NCI-H748 (cell line): ENCODE results near the gene ARHGAP15.
"Not testable (repeated sequence)": the region's sequence is repeated elsewhere in the genome, so short reads cannot be mapped to it uniquely, and the experiment has no call there.

Experiments
- DNase-seq: peaks from one replicate; lab custom pipeline; 2025; ENCODE audit not compliant: unreplicated experiment; lab: John Stamatoyannopoulos, UW

ARHGAP15 gene

DNA sequence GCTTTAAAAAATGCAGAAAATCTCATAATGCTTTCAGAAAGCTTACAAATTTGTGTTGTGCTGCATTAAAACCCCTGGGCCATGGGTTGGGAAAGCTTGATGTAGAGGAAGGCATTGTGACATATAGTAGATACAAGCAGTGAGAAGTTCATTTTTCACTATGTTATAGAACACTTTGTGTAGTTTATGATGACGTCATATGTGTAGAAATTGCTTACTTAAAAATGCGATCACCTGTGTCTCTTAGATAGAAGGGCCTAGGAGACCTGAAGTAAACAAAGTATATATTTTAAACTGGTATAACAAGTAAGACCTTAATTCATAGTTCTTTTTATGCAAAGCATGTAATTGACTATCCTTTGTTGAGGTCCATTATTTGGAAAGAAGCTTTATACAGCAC is 393.5 kb downstream of the ARHGAP15 start:
- DNase-seq: no peak

DNA sequence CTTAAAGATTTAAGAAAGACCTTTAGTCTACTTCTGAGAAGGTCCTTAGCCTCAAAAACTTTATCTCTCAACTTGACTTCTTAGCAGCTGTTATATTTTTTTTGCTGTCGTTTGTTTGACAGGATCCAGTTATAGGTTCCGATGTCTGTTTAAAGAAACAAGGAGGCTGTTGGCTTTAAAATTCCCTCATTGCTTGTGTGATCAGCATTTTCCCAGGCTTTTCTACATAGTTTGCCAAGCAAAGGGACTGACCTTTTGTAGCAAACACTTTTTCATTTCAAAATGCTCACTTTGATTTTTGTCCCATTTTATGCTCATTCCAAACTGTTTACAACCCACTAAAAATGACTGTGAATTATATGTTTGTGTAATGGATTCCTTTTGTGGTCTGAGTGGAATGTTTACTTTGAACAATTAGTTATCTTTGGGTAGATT is 394.9 kb downstream of the ARHGAP15 start:
- no peak for DNase-seq

DNA sequence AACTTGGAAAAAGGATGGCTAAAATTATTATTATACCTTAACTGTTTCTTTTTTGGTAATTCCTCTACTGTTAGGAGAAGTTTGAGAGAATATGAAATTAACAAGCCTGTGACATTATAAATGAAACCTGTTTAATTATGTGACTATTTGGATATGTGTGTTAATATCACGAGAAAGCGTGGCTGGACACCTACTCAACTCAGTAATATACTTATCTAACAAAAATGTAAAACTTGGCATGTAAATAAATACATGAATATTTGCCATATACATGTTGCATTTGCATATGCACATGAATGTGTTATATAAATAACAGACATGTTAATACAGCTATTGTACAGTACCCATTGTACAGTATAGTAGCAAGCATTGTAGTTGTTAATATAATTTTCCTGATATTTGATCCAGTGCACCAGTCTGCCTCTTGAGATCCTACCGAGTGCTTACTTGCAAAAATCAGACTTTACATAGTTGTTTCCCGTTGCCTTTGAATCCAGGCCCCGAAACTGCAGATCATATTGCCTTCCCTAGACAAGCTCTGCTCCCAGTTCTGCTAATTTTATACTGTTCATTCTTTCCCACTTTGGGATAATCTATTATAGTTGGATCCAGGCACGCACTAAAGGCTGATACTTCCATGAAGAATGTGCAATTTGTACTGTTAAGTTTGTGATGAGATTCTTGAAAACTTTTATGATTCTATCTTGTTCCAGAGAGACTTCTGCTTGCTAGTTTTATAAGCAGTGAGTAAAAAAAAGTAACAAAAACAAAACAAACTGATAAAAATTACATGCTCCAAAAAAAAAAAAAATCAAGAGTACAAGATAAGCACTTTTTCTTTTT is 395.6 kb downstream of the ARHGAP15 start:
- no peak for DNase-seq

DNA sequence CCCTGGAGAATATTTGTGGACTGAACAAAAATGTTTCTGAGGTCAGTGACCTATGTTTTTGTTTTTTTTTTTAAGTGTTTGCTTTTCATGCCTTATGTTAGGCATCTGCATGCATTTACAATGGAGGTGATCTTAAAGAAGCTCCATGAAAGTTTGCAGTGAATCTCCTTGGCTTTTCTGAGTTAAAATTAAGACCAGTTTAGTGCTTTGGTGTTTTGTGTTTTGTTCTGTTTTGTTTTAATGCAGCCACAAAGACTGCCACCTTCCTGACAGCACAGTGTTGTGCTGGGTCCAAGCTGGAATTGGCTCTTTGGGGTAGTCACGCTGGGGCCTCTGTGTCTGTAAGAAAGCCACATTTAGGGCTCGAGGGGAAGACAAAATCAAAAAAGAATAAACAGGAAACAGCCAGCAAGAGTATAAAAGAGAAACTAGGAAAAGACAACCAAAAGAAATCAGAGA is 396.2 kb downstream of the ARHGAP15 start:
- DNase-seq: no peak

DNA sequence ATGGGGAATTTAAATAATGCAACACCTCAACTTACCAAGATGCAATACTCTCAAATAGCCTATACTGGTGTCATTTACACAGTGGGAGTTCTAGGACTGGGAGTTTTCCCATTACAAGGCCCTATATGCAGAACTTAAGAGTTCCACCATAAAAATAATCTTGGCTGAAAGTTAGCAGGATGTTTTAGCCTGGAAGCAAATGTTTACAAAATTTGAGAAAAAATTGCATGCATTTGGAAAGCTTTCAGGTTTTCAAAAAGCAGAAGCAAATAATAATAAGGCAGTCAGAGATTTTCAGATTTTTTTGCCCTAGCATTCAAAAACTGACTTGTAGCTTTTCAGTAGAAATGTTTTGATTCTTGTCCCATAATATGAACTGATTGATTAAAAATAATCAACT is 397.3 kb downstream of the ARHGAP15 start:
- DNase-seq: no peak

DNA sequence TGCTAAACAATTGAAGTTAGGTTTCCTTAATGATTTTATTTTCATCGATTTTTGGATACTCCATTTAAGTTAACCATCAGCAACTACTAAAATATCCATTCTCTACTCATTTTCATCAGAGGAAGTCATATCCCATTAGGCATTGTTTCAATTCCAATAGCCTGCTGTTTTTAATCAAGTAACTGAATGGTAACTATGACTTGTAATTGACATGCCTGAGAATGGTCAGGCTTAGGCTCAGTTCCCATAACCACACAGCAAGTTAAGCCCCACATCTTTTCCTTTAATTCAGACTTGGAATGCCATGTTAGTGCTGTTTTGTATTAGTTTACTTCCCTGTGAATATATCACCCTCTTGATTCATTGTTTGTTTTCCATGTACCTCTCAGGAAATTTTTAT is 398.8 kb downstream of the ARHGAP15 start:
- no peak for DNase-seq

DNA sequence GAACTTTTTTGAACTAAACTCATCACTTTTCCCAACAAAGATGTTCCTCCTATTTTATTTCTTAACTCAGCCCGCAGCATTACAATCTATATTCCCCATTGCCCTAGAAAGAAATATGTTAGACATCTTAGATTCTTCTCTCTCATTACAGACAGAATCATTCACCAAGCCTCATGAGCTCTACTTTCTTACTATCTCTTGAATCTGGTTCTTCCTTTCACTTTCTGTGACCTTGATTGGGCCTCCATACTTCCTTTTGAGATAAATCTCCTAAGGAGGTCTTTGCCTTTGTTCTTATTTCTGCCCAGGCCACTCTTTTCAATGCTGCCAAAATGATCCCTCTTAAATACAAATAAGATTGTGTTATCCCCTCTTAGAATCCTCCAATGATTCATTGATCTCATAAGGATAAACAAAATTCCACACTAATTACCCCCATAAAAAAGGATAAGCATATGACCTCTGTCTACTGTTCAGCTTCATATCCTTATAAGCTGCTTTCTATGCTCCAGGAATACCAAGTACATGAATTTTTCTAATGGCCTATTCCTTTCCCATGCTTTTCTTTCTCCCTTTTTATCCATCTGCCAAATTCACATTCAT is 400.0 kb downstream of the ARHGAP15 start:
- DNase-seq: no peak

DNA sequence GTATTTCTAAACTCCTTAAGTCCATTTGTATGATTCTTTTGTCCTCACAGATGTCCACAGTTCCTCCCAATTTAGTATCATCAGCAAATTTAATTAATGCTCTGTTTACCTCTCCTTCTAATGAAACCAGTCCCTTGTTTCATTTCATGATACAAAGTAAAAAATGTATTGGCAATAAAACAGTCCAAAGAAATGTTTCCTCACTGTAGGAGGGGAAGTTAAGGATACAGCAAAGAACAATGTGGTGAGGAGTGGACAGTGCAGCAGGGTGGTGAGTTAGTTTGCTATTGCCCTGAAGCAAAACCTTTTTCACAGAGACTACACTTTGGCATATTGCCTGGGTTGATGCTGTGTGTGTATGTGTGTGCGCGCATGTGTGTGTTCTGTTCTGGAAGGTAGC is 401.5 kb downstream of the ARHGAP15 start:
- peak; percentile 52 for DNase-seq

DNA sequence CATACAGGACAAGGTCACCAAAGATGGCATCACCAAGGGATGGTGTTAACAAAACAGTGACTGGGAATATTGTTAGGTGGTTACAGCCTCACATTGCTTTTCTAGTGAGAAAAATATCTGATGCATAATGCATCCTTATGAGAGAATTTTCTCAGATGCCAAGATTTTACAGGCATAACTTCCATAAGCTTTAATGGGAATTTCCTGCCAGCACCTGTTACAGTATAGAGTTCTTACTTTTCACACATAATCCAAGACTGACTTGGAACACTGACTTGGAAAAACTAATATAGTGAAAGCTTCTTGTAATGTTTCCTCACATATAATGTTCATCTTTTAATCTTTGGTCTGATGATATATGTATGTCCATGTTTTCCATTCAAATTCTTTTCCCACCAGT is 402.8 kb downstream of the ARHGAP15 start:
- no peak for DNase-seq

DNA sequence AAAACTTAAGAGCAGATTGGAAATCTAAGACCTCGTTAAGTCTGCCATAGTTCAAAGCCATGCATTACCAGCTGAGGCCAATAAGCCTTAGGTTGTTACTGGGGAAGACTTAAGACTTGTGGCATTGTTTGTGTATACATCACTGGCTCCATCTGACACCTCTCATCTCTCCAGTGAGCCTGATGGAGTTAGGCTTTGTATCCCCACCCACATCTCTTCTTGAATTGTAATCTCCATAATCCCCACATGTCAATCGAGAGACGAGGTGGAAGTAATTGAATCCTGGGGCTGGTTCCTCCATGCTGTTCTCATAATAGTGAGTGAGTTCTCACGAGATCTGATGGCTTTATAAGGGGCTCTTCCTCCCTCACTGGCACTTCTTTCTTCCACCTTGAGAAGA is 404.6 kb downstream of the ARHGAP15 start:
- DNase-seq: no peak

DNA sequence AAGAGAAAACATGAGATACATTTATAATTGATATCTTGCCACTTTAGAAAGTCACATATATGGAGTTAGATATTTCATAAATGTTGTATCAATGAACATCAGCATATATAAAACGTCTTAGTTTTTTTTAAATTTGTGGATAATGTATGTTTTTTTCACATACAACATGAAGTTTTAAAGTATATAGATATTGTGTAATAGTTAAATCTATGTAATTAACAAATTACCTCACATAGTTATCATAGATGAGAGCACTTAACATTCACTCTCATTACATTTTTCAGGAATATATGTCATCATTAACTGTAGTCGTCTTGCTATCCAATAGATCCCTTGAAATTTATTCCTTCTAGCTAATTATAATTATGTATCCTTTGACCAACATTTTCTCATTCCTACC is 406.6 kb downstream of the ARHGAP15 start:
- no peak for DNase-seq

DNA sequence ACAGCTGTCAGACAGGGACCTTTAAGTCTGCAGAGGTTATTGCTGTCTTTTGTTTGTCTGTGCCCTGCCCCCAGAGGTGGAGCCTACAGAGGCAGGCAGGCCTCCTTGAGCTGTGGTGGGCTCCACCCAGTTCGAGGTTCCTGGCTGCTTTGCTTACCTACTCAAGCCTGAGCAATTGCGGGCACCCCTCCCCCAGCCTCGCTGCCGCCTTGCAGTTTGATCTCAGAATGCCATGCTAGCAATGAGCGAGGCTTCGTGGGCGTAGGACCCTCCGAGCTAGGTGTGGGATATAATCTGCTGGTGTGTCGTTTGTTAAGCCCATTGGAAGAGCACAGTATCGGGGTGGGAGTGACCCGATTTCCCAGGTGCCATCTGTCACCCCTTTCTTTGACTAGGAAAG is 412.7 kb downstream of the ARHGAP15 start:
- DNase-seq: not testable (repeated sequence)

DNA sequence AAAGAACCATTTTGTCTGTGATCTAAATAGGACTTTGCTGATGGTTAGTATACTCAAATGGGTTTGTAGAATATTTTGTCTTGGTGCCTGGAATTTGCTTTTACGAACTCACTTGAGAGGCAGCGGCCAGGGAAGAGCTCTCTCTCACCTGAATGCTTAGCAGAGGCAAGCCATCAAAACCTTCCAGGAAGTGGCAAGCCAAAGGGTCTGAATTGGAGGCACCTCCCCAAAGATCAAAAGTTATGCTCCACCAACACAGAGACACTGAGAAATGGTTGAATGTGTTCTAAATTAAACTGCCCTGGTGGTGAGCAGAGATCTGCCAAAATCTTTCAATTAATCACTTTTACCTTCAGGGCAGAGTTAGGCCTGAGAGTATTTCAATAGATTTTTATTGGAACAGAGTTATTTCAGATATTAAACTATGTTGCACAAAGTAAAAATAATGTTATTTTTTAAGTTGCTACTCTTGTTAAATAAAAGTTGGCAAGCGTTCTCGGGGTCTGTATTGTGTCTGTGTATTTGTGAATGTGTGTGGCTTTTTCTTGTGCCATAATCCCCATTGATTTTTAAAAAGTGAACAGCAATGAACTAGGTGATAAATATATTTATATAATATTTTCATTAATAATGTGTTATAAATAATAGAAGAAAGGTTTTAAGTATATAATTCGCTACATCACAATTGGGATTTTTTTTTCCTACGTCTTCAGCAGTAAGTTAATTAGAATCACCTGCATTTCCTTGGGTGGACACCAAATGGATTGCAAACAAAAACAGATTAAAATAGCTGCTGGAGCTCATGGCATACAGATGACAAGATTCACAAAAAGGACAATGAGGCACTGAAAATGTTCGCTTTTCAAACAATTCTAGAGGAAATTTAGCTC is 416.1 kb downstream of the ARHGAP15 start:
- DNase-seq: no peak

DNA sequence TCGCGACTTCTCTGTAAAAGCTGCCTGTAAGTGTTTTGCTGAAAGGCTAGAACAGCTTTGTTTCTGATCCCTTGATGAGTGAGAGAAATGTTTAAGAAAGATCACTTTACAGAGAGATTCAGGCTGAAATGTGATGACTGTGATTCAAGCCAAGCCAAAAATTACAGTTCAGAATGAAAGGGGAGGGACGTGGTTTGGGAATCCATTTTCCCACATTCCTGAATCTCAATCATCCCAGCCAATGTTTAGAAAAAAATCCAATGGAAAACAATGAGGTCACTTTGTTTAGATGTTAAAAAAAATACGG is 416.7 kb downstream of the ARHGAP15 start:
- DNase-seq: no peak

DNA sequence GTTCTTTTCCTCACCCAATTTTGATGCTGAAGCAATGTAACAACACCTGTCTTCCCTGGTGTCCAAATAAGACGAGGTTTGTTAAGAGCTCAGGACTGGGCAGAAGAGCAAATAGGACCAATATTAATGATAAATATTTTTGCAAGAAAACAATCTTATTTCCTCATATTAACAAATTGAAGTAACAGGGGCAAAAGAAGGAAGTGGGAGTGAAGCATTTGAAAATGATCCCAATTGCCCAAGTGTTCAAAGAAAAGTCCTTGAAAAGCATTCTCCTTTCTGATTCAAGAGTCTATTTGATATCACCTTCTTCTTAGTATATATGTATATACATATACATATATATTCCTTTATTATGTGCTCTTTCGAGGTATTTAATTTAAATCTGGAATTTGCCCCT is 418.8 kb downstream of the ARHGAP15 start:
- DNase-seq: no peak

DNA sequence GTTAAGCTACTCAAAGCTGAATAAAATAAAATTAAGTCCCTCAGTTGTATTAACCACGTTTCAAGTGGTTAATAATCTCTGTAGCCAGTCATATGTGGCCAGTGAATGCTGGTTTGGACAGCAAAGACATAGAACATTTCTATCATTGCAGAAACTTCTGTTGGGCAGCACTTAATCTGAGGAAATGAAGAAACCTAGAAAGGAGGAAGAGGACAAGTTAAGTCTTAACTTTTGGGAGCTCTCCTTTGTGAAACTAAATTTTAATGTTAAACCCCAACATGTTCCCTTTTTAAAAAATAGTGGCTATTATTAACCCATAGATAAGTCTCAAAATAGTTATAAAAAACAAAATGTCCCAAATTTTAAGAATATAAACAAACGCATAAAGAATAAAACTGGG is 421.3 kb downstream of the ARHGAP15 start:
- no peak for DNase-seq

DNA sequence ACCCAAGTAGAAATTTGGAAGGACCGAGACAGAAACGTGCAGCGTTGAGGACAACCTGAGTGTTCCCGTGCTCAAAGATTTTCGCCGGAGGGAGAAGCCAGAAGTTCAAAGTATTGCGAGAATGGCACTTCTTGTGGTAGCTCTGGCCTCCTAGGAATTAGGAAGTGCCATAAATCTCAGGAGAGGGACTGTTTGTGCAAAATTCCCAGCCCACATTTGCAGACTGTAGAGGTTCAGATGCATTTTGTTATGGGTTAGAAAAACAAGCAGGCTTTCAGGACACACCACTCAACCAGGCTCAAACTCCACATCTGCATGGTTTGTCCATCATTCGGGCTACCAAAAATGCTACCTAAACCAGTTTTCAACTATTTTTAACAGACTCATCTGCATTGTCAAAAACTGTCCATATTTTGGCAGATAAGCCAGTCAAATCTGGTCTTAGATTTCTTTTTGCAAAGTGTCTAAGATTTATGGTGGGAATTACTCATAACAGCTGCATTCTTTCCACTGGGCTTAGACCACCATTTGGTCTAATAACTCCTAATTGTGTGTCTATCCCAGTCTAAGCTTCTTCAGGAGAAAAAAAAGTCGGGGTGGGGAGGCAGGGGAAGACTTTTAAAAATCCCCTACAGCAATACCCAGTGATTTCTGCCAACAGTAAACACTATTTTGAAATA is 422.9 kb downstream of the ARHGAP15 start:
- DNase-seq: no peak

DNA sequence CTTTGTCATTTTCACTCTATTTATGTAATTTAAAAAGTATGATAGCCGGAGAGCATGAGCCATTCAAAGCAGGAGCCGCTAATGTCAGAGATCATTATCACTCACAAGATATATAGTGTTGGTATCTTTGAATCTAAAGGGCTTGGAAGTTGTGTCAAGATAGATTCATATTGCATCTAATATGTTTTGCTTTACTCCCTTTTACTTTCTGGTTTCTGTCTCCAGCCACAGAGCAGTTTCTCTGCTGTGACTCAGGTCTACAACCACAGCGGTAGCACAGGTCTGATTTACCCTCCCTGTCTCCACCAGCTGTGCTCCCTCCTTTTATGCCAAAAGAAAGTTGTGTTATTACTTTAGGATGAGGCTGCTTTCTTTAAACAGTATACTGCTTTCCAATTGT is 424.0 kb downstream of the ARHGAP15 start:
- DNase-seq: no peak

DNA sequence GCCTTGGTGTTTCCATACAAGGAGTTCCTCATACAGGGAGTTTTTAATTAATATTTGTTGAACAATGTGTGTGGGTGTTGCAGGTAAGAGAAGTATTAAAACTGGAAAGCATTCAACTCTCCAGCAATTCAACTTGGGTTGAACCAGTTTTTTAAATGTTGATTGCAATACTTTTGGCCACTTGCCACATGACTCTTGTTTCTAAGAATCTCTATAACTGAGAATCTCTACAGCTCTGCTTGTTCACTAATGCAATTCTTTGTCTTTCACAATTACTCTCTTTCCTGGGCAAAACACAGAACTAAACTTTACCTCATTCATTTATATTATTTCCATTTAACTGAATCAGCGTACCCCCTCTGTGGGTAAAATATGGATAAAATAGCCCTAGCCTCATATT is 429.4 kb downstream of the ARHGAP15 start:
- DNase-seq: no peak

DNA sequence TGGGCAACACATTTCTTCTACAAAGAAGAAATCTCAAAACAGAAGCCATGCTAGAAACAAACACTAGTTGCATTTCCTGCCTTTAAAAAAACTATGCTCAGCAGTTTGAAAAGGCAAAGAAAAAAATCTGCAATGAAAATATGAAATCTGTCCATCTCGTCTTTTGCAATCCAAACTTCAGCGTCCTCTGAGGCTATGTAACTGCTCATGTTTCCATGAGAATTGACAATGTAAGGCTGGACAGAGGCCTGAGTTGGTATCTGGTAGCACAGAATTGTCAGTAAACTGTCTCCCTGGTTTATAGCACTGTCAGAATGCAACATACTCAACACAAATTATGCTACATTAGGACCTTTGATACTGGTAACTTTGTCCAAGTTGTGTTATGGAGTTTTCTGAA is 429.9 kb downstream of the ARHGAP15 start:
- no peak for DNase-seq

DNA sequence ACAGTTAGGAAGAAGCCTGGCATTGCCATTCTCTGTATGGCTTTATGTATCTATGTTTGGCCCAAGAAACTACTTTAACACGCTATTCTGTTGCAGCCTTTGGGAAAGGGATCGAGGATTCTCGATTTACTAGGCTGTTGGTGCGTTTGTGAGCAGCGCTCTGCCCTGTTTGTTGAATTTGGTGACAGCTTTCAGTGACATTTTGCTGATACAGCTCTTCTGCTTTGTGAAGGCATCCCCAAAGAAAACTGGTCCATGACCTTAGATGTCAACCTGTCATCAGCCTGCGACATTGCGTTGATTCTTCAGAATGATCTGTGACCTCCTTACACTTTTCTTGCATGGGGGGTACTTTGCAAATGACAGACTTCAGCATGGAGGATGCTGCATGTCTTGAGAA is 431.5 kb downstream of the ARHGAP15 start:
- no peak for DNase-seq
